Activated T-helper 17 cell treated with anti-CD3 and anti-CD28 coated beads, Interleukin-2, amount 50 U/mL, for 72 hours (primary cell): ENCODE data around the gene CLIC6. TPM values are rescaled to one million over a fixed set of nuclear protein-coding genes. Genes with fewer than 3 reads are reported as not detected.
A peak's percentile ranks its signal among the peaks of the same experiment; 100 is the strongest.

Experiments
- ATAC-seq: fragments of 150-1000 bp; cut with Tn5 transposase; replicated peaks from 2 replicates; pipeline ENCODE4 v1.10.0; 2021; ENCODE audit warnings: mild to moderate bottlenecking, moderate library complexity
- H3K27ac Mint-ChIP-seq: one replicate; pipeline ENCODE4 v1.8.0; 2022; ENCODE audit warnings: mixed read lengths
- H3K27me3 Mint-ChIP-seq: one replicate; pipeline ENCODE4 v1.8.0; 2022; ENCODE audit warnings: mixed read lengths
- H3K36me3 Mint-ChIP-seq: one replicate; pipeline ENCODE4 v1.8.0; 2022; ENCODE audit warnings: low read depth, mild to moderate bottlenecking, mixed read lengths
- H3K4me1 Mint-ChIP-seq: one replicate; pipeline ENCODE4 v1.8.0; 2022; ENCODE audit warnings: mixed read lengths
- H3K4me3 Mint-ChIP-seq: one replicate; pipeline ENCODE4 v1.8.0; 2022; ENCODE audit warnings: mild to moderate bottlenecking, mixed read lengths
- H3K9me3 Mint-ChIP-seq: one replicate; pipeline ENCODE4 v1.8.0; 2022; ENCODE audit warnings: mixed read lengths
- total RNA-seq, 2 donors: library from RNA; stranded (reverse); gene quantifications; one replicate each; pipeline ENCODE4 v1.2.3, GENCODE V29; 2022

Gene CLIC6
- total RNA-seq, 2 donors from 2014 or later: 0.11 to 0.13 TPM

DNA sequence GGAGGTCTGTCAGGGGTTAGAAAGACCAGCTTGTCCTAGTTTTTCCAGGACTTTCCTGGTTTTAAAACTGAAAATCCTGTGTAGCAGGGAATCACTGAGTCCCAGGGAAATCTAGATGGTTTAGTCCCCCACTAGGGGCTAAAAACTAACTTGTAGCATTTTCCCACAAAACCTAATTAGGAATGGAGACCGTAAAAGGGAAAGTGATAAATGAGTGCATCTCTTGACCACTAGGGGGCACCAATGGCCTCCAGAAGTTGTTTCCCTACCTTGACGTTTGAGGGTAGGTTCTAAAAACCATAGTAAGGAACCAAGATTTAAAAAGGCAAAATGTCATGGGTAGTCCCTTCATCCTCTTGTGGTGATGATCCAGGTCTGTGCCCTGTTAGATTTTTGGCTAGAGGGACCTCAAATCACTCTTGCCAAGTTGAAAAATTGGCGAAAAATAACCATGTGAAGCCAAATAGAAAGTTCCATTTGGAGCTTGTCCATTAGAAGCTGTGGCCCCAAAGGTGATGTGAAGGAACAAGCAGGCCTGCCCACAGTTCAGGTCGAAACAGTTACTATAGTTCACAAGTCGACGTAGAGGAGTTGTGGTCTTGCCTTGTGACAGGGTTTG lies 24.5 kb downstream of the CLIC6 start:
- Mint-ChIP-seq H3K4me1 (no peaks in the 10 kb centered on the region), H3K36me3 (no peaks in the 10 kb centered on the region), H3K27me3 (peaks cover 28% of the 10 kb centered on the region), H3K27ac (no peak overlapping the region), H3K9me3 (no peaks in the 10 kb centered on the region), H3K4me3 (no peak overlapping the region)
- no peak for ATAC-seq

DNA sequence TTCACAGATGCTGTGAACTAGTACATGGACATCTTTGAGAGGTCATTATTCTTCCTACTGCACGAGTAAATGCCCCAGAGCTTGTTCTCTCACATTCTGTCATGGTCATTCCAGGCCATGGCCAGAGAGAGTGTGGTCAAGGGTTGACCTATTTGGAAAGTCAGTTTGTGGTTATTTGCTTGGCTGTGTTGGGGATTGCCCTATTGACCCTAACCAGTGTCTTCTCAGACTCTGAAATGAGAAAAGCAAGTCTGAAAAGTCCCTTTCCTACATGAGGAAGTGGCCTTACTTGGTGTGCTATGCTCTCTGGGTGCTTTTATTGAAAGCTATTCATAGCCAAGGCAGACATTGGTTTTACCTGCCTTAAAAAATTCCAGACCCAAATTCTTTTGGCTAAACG lies 26.6 kb downstream of the CLIC6 start:
- ATAC-seq: no peak
- no peak overlapping the region for H3K27ac Mint-ChIP-seq
- no peaks in the 10 kb centered on the region for H3K9me3 Mint-ChIP-seq
- H3K4me1 Mint-ChIP-seq: no peaks in the 10 kb centered on the region
- H3K36me3 Mint-ChIP-seq: no peaks in the 10 kb centered on the region
- H3K27me3 Mint-ChIP-seq: peaks cover 15% of the 10 kb centered on the region
- H3K4me3 Mint-ChIP-seq: no peak overlapping the region

DNA sequence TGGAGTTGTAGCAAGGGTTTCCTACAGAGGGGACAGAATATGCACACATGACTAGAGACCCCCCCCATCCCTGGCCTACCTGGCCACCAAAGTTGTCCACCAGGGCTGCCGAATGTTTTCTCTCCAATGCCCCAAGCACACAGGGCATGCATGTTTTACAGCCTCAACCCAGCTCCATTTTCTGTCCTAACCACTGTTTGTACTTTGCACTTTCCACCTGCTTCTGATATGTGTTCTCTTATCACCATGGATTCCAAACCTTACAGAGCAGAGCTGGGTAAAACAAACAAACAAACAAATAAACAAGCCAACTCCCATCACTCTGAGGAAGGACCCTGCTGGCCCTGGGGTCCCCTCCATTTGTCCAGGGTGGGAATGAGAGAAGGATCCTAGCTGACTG lies 27.3 kb downstream of the CLIC6 start:
- H3K36me3 Mint-ChIP-seq: no peaks in the 10 kb centered on the region
- ATAC-seq: no peak
- no peaks in the 10 kb centered on the region for H3K9me3 Mint-ChIP-seq
- peaks cover 15% of the 10 kb centered on the region for H3K27me3 Mint-ChIP-seq
- no peaks in the 10 kb centered on the region for H3K4me1 Mint-ChIP-seq
- H3K4me3 Mint-ChIP-seq: no peak overlapping the region
- H3K27ac Mint-ChIP-seq: no peak overlapping the region

DNA sequence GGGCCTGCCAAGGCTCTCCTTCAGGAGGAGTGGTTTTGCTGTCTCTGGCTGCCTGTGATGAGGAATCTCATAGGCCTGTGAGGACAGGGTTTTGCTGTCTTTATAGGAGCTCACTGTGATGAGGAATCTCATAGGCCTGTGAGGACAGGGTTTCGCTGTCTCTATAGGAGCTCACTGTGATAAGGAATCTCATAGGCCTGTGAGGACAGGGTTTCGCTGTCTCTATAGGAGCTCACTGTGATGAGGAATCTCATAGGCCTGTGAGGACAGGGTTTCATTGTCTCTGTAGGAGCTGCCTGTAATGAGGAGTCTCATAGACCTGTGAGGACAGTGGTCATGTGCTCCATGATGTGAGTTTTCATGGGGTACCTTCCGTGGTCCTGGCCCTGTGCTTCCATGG lies 29.0 kb downstream of the CLIC6 start:
- no peaks in the 10 kb centered on the region for H3K9me3 Mint-ChIP-seq
- no peak overlapping the region for H3K27ac Mint-ChIP-seq
- peaks cover 9% of the 10 kb centered on the region for H3K27me3 Mint-ChIP-seq
- no peaks in the 10 kb centered on the region for H3K4me1 Mint-ChIP-seq
- no peaks in the 10 kb centered on the region for H3K36me3 Mint-ChIP-seq
- no peak for ATAC-seq
- H3K4me3 Mint-ChIP-seq: no peak overlapping the region

DNA sequence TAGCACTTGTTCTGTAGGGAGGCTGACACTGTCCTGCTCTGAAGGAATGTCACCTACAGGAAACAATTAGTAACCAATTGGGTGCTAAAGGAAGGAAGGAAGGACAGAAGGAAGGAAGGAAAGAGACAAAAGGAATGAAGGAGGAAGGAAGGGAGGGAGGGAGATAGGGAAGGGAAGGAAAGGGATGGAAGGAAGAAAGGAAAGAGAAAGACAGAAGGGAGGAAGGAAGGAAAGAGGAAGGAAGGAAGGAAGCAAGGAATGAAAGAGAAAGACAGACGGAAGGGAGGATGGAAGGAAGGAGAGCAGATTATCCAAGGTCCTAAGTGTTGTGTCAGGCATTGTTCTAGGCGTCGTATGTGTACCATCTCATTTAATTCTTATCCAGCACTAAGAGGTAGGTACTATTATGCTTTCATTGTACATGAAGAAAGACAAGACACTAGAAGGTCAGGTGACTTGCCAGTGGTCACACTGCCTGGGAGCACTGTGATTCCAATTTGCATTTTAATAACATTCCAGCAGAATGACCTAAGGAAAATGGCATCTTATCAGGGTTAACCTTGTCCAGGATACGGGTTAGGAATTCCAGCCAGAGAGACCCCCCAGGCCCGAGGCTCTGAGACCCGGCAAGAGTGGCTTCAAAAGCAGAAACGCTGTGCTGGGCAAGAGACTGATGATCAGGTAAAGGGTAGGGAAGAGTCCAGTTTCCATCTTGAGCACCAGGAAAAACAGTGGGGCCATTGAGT lies 29.6 kb downstream of the CLIC6 start:
- Mint-ChIP-seq H3K9me3 (no peaks in the 10 kb centered on the region), H3K4me1 (no peaks in the 10 kb centered on the region), H3K27me3 (peaks cover 16% of the 10 kb centered on the region), H3K4me3 (no peak overlapping the region), H3K27ac (no peak overlapping the region), H3K36me3 (no peaks in the 10 kb centered on the region)
- ATAC-seq: no peak

DNA sequence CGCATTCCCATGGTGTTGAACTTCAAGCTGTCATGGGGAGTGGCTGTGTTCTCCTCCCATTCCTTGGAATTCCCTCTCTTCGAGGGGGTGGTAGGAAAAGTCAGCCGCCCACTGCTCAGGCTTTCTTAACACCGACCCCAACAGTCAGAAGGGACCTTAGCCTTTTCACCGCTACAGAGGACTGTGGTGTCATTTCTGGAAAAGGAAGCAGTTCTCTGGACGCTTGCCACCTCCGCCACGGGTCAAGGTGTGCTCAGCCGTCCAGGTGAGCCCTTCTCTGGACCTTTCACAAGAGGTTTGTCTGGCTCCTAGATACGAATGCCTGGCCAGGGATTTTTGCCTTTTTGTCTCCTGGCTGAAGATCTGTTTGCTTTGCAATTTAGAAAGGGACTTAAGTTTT lies 31.8 kb downstream of the CLIC6 start:
- Mint-ChIP-seq H3K9me3 (no peaks in the 10 kb centered on the region), H3K27me3 (peaks cover 16% of the 10 kb centered on the region), H3K27ac (no peak overlapping the region), H3K4me3 (no peak overlapping the region), H3K36me3 (no peaks in the 10 kb centered on the region), H3K4me1 (no peaks in the 10 kb centered on the region)
- no peak for ATAC-seq

DNA sequence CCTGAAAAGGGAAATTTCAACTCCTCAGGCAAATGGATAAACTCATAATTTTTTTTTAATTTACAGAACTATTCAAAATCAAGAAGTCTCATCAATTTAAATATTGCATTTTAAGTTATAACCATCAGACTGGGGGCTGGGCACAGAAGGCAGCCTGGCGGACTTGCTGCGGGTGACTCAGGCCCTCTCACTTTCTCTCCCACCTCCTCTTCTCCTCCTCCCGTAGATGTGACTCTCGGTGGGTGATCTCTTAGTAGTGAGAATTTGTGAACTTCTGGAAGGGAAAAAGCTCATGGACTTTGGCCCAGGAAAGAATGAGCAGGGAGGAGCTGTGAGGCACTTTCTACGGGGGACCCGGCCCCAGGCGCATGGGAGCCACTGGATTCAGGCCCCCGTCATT lies 32.9 kb downstream of the CLIC6 start:
- H3K27ac Mint-ChIP-seq: no peak overlapping the region
- no peak for ATAC-seq
- peaks cover 23% of the 10 kb centered on the region for H3K27me3 Mint-ChIP-seq
- H3K36me3 Mint-ChIP-seq: no peaks in the 10 kb centered on the region
- no peaks in the 10 kb centered on the region for H3K4me1 Mint-ChIP-seq
- no peak overlapping the region for H3K4me3 Mint-ChIP-seq
- no peaks in the 10 kb centered on the region for H3K9me3 Mint-ChIP-seq

DNA sequence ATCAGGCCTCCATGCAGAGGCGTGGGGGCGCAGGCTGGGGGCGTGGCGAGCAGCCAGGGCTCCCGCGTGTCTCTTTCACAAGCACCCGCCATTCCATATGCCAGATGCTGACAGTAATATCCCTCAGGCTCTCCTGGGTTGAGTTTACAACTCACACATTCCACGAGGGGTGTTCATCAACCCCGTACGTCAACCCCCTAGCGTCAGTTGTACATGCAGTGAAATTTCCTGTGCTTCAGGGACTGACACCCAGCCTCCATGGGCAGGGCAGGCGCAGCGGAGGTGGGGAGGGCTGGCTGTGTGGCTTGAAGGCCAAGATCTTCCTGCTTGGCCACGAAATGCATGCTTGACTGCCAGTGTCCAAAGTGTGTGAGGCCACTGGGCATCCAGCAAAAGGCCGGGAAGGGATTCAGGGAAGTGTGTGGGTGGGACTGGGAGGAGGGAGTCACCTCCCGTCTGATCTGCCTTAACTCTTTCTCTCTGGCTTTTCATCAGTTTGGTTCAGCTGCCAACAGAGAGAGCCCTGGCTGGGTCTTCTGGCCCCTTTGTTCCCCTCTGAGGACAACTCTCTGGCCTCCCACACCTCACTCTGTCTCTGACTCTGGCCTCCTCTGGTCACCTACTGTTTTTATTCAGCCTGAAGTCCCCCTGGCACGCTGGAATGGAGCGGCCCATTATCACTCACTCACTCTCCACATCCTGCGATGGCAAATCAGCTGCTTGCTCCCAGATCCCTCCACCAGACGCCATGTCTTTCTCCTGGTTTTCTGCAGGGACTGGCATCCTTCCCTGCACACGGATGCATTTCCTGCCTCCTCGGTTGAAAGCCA lies 33.8 kb downstream of the CLIC6 start:
- Mint-ChIP-seq H3K4me1 (peaks cover 5% of the 10 kb centered on the region), H3K4me3 (no peak overlapping the region), H3K27me3 (peaks cover 23% of the 10 kb centered on the region), H3K27ac (no peak overlapping the region), H3K36me3 (no peaks in the 10 kb centered on the region), H3K9me3 (no peaks in the 10 kb centered on the region)
- ATAC-seq: no peak

DNA sequence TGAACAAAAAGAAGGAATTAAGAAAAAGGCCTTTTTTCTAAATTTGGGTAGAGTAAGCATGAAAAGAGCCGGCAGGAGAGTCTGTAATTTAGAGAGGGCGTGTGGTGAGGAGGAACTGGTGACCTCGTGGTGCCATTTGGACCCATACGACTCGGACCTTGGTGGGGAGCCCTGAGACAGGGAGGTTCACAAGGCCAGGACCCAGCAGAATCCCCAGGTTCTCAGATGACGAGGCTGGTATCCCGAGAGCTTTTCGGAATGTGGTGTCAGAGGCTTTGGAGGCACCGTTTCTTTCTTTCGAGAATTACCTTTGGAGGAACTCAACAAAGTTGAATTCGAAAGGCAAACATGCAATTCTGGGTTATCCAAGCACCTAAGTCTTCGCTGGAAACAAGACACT lies 34.8 kb downstream of the CLIC6 start:
- Mint-ChIP-seq H3K4me1 (peaks cover 15% of the 10 kb centered on the region), H3K36me3 (no peaks in the 10 kb centered on the region), H3K27me3 (peaks cover 23% of the 10 kb centered on the region), H3K9me3 (no peaks in the 10 kb centered on the region), H3K4me3 (no peak overlapping the region), H3K27ac (no peak overlapping the region)
- no peak for ATAC-seq

DNA sequence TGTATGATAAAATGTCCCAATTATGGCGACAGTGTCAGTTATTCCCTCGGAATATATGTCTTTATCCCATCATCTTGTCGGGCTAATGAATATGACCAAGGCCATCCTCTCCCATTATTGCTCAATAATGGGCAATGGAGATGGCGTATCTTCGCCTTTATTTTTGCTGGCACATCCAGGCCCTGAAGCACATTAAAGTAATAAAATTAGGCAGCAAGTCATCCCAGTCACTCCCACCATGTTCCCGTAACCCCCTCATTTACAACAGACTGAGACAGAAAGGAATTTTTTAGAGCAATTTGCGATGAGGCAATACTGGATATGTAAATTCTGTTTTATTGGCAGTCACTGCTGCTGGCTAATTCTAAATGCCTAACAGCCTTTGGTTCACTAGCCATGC lies 35.3 kb downstream of the CLIC6 start:
- Mint-ChIP-seq H3K9me3 (no peaks in the 10 kb centered on the region), H3K27me3 (peaks cover 23% of the 10 kb centered on the region), H3K4me1 (peaks cover 15% of the 10 kb centered on the region), H3K4me3 (no peak overlapping the region), H3K27ac (no peak overlapping the region), H3K36me3 (no peaks in the 10 kb centered on the region)
- ATAC-seq: no peak

DNA sequence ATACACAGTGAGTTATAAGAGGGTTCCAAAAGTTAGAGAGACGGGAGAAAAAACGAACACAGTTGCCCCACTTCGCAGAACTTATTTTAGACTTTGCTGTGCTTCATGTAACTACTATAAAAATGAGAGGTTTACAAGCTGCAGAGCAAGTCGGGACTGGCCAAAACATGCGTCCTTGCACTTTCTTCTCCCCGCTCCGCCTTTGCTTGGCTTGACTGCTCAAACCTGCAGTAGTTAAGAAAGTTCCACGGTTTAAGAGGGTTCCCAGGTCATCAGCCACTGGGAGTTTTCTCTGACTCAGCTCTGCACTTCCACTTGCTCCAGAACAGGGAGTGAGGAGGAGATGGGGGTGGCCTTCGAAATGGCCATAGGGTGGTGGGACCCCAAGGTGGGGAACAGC lies 36.2 kb downstream of the CLIC6 start:
- no peaks in the 10 kb centered on the region for H3K9me3 Mint-ChIP-seq
- H3K36me3 Mint-ChIP-seq: no peaks in the 10 kb centered on the region
- H3K27me3 Mint-ChIP-seq: peaks cover 19% of the 10 kb centered on the region
- H3K27ac Mint-ChIP-seq: no peak overlapping the region
- H3K4me3 Mint-ChIP-seq: no peak overlapping the region
- peaks cover 15% of the 10 kb centered on the region for H3K4me1 Mint-ChIP-seq
- no peak for ATAC-seq

DNA sequence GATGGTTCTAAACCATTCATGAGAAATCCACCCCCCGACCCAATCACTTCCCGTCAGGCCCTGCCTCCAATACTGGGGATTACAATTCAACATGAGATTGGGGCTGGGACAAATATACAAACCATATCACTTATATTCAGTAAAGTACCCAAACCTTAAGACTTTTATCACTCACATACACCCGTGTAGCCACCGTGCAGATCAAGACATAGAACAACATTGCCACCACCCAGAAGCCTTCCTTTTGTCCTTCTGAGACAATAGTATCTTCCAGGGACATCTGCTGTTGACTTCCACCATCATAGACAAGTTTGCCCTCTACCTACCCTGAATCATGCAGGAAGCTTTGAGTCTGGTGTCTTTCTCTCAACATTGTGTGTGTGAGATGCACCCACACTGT lies 37.5 kb downstream of the CLIC6 start:
- peaks cover 19% of the 10 kb centered on the region for H3K27me3 Mint-ChIP-seq
- peaks cover 15% of the 10 kb centered on the region for H3K4me1 Mint-ChIP-seq
- H3K9me3 Mint-ChIP-seq: no peaks in the 10 kb centered on the region
- ATAC-seq: no peak
- H3K36me3 Mint-ChIP-seq: no peaks in the 10 kb centered on the region
- H3K27ac Mint-ChIP-seq: no peak overlapping the region
- H3K4me3 Mint-ChIP-seq: no peak overlapping the region

DNA sequence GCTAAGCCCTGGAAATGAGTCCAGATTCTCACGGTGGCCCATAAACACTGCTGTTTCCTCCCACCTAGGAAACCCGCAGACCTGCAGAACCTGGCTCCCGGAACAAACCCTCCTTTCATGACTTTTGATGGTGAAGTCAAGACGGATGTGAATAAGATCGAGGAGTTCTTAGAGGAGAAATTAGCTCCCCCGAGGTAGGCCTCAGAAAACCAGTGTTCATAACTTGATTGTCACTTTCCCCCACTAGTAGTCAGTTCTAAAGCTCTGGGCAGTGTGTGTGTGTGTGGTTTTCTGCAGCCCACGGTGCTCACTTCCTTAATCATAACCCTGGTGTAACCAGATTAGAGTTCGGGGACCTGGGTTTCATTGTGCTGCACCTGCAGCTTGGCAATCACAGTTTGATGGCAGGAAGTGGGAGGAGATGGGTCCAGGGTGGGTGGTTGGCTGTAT lies 39.1 kb downstream of the CLIC6 start:
- H3K9me3 Mint-ChIP-seq: no peaks in the 10 kb centered on the region
- H3K27me3 Mint-ChIP-seq: peaks cover 22% of the 10 kb centered on the region
- H3K27ac Mint-ChIP-seq: no peak overlapping the region
- H3K4me3 Mint-ChIP-seq: peak overlapping the region; percentile 2
- no peaks in the 10 kb centered on the region for H3K36me3 Mint-ChIP-seq
- H3K4me1 Mint-ChIP-seq: peaks cover 15% of the 10 kb centered on the region
- peak; percentile 98 for ATAC-seq

DNA sequence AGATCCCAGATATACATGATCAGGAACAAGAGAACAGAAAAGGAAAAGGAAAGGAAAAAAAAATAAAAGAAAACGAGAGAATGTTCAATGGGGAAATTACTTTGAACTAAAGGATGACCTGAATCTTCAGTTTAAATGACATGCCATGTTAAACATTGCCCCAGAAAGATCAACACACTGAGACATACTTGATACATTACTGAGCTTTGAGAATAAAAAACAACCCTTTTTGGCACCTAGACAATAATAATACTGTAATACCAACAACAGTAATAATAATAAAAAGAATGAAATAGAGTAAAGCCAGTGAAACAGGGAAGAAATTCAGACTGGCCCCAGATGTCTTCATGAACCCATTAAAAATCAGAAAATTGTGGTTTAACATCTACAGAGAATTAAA lies 44.8 kb downstream of the CLIC6 start:
- Mint-ChIP-seq H3K9me3 (no peaks in the 10 kb centered on the region), H3K27ac (no peak overlapping the region), H3K36me3 (no peaks in the 10 kb centered on the region), H3K27me3 (peaks cover 19% of the 10 kb centered on the region), H3K4me1 (peaks cover 10% of the 10 kb centered on the region), H3K4me3 (no peak overlapping the region)
- no peak for ATAC-seq

DNA sequence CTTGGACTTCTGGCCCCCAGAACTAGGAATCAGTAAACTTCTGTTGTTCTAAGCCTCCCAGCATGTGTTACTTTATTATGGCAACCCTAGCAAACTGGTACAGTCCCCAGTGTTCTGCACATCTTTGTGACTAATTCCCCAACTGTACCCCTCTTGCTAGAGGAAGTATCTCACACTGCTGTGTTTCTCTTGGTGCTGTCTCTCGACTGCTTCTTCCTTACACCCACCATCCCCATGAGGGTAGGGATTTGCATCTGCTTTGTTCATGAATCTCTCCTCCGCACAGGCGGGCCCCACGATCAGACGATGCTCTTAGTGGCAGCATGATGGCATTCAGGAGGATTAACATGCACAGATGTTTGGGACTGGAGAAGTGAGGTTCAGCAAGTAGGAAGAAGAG lies 46.7 kb downstream of the CLIC6 start:
- Mint-ChIP-seq H3K36me3 (no peaks in the 10 kb centered on the region), H3K9me3 (no peaks in the 10 kb centered on the region), H3K27ac (no peak overlapping the region), H3K27me3 (peaks cover 23% of the 10 kb centered on the region), H3K4me3 (no peak overlapping the region), H3K4me1 (peaks cover 10% of the 10 kb centered on the region)
- peak; percentile 56 for ATAC-seq
